LNCAP (cell line): Measurements from ENCODE around the gene AIFM3.

Experiments used
- CTCF ChIP-seq: fragments of 450-650 bp; IDR thresholded peaks from 2 replicates; pipeline ENCODE4 v1.5.1; 2017; ENCODE audit warnings: mild to moderate bottlenecking

Gene AIFM3

GRCh38 chr22:20966883-20967696 is at the start of gene AIFM3:
AIFM3 (plus strand) TSS chr22:20967255; CDS start chr22:20967945, 690 bp downstream.
- TF ChIP-seq CTCF, result no peak

GRCh38 chr22:20918663-20919218 is 48.3 kb upstream of the AIFM3 start:
- TF ChIP-seq CTCF, result no peak

- TF ChIP-seq CTCF, result no peak
Measured at GRCh38 chr22:20919718-20920117, 47.3 kb upstream of the AIFM3 start.

GRCh38 chr22:20920881-20921203 is 46.2 kb upstream of the AIFM3 start:
- no peak for TF ChIP-seq CTCF

GRCh38 chr22:20922141-20922751 is 44.8 kb upstream of the AIFM3 start:
- TF ChIP-seq CTCF, result no peak

GRCh38 chr22:20926243-20926642 is 40.8 kb upstream of the AIFM3 start:
- no peak for TF ChIP-seq CTCF

- TF ChIP-seq CTCF, result no peak
Measured at GRCh38 chr22:20927940-20928572, 39.0 kb upstream of the AIFM3 start.
